KMS-11 (cell line): ENCODE measurements around the gene ADAM17.
A peak's percentile ranks its signal among the peaks of the same experiment; 100 is the strongest.

ENCODE experiments used
- H2AFZ ChIP-seq: fragments of 200-600 bp; sonication (generic); 2 replicates; pipeline ENCODE4 v1.6.1; 2016; ENCODE audit warnings: antibody characterized with exemption, mixed run types, low read depth
- H3K27ac ChIP-seq: fragments of 200-600 bp; sonication (generic); 2 replicates; pipeline ENCODE4 v1.6.1; 2016; ENCODE audit warnings: mild to moderate bottlenecking, mixed run types
- H3K27me3 ChIP-seq: fragments of 200-600 bp; sonication (generic); 2 replicates; pipeline ENCODE4 v1.6.1; 2017; ENCODE audit warnings: mild to moderate bottlenecking, low read depth, mixed run types, moderate library complexity; ENCODE audit not compliant: insufficient read depth
- H3K36me3 ChIP-seq: fragments of 200-600 bp; sonication (generic); 2 replicates; pipeline ENCODE4 v1.6.1; 2017; ENCODE audit warnings: mild to moderate bottlenecking, mixed run types; ENCODE audit not compliant: insufficient read depth
- H3K4me1 ChIP-seq: fragments of 200-600 bp; sonication (generic); 2 replicates; pipeline ENCODE4 v1.6.1; 2016; ENCODE audit warnings: mild to moderate bottlenecking, low read depth, mixed run types; ENCODE audit not compliant: poor library complexity, severe bottlenecking
- H3K4me2 ChIP-seq: fragments of 200-600 bp; sonication (generic); 2 replicates; pipeline ENCODE4 v1.7.0; 2016; ENCODE audit warnings: mild to moderate bottlenecking, mixed run types
- H3K4me3 ChIP-seq: fragments of 200-600 bp; sonication (generic); IDR thresholded peaks from 2 replicates; pipeline ENCODE4 v1.6.1; 2017; ENCODE audit warnings: low read depth, low read length, mixed read lengths; ENCODE audit not compliant: insufficient read depth
- H3K79me2 ChIP-seq: fragments of 200-600 bp; sonication (generic); 2 replicates; pipeline ENCODE4 v1.6.1; 2016; ENCODE audit warnings: low read depth, mixed run types; ENCODE audit not compliant: insufficient read depth
- H3K9ac ChIP-seq: fragments of 200-600 bp; sonication (generic); 2 replicates; pipeline ENCODE4 v1.6.1; 2016; ENCODE audit warnings: mild to moderate bottlenecking, mixed run types
- H4K20me1 ChIP-seq: fragments of 200-600 bp; sonication (generic); 2 replicates; pipeline ENCODE4 v1.6.1; 2016; ENCODE audit warnings: mild to moderate bottlenecking, mixed run types; ENCODE audit not compliant: insufficient read depth
- TF ChIP-seq, protein P1 (sequence below): fragments of 200-600 bp; sonication (generic); conservative IDR thresholded peaks from 2 replicates; pipeline ENCODE4 v1.6.1; 2017; ENCODE audit warnings: low read depth, mild to moderate bottlenecking, antibody characterized with exemption, low read length, moderate library complexity, mixed read lengths

The ADAM17 gene

GRCh38 chr2:9474361-9475057 lies 81.1 kb downstream of the ADAM17 start, which contains the start of gene IAH1:
TSS of gene IAH1 (plus strand) at chr2:9474551. CDS start at chr2:9474567, 16 bp downstream.
- no peaks in the 10 kb centered on the region for H3K36me3 ChIP-seq
- H3K9ac ChIP-seq, result peak within 1 kb of the TSS; percentile 56; the same call in 1 of the 2 replicates
- peaks cover 4% of the 10 kb centered on the region for H3K4me1 ChIP-seq
- no peaks in the 10 kb centered on the region for H3K27me3 ChIP-seq
- TF ChIP-seq, protein P1, sequence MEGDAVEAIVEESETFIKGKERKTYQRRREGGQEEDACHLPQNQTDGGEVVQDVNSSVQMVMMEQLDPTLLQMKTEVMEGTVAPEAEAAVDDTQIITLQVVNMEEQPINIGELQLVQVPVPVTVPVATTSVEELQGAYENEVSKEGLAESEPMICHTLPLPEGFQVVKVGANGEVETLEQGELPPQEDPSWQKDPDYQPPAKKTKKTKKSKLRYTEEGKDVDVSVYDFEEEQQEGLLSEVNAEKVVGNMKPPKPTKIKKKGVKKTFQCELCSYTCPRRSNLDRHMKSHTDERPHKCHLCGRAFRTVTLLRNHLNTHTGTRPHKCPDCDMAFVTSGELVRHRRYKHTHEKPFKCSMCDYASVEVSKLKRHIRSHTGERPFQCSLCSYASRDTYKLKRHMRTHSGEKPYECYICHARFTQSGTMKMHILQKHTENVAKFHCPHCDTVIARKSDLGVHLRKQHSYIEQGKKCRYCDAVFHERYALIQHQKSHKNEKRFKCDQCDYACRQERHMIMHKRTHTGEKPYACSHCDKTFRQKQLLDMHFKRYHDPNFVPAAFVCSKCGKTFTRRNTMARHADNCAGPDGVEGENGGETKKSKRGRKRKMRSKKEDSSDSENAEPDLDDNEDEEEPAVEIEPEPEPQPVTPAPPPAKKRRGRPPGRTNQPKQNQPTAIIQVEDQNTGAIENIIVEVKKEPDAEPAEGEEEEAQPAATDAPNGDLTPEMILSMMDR, result no peak
- no peak within 1 kb of the TSS for H3K4me3 ChIP-seq
- H4K20me1 ChIP-seq, result no peaks in the 10 kb centered on the region
- peak within 1 kb of the TSS; percentile 87 for H2AFZ ChIP-seq
- peak within 1 kb of the TSS; percentile 66 for H3K4me2 ChIP-seq
- H3K27ac ChIP-seq, result no peak within 1 kb of the TSS
- no peaks in the 10 kb centered on the region for H3K79me2 ChIP-seq

DNA sequence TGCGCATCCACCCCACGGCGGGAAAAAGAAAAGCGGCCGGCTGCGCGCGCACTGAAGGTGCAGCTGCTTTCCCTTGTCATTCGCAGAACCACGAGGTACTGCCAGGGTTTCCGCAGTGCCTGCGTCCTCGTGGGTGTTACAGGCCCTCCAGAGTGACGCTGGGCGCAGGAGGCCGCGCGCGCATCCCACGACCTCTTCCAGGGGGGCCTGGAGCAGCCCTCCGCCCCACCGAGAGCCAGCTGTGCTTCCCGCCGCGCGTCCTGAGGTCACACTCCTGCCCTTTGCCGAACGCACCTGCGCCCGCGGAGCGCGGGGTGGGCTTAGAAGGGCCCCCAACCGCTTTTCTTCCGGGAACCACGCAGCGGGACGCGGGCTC lies 81.7 kb downstream of the ADAM17 start:
- no peaks in the 10 kb centered on the region for H3K79me2 ChIP-seq
- H3K27ac ChIP-seq, result no peak overlapping the region
- no peaks in the 10 kb centered on the region for H3K27me3 ChIP-seq
- no peaks in the 10 kb centered on the region for H3K36me3 ChIP-seq
- no peaks in the 10 kb centered on the region for H4K20me1 ChIP-seq
- no peak overlapping the region for H3K4me3 ChIP-seq
- H2AFZ ChIP-seq, result peak overlapping the region; percentile 87
- H3K4me1 ChIP-seq, result peaks cover 4% of the 10 kb centered on the region
- 0 out of 2 replicates have a peak overlapping the region, but pooled peaks have one; percentile 25 for H3K4me2 ChIP-seq
- no peak overlapping the region for H3K9ac ChIP-seq
- TF ChIP-seq, protein P1, result no peak

DNA sequence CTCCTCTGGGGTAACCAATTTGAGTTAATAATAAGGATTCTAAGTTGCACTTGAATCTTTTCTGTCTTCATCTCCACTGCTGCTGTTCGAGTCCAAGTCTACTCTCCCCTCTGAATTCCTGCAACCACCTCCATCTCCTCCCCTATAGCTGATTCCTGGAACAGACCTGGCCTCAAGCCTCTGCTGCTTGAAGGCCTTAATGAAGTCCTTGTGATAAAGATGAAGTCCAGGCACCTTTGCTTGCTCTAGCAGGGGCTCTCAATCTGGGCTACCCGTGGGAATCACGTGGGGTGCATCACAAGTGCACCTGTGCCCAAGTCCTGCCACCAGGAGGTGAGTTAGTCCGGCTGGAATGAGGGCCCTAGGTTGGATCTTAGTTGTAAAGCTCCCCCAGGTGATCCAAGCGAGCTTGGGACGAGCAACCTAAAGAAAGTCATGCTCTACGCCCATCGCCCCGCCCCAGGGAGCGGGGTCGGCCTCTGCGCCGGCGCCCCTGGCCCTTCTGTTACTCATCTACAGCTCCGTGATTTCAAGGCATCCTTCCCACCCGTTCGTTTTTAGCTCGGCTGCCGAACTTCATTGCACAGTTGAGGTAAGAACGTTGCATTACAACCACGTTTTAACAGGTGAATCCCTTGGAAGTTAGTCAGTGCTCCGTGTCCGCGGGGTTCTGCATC lies 82.2 kb downstream of the ADAM17 start:
- H3K27ac ChIP-seq, result no peak overlapping the region
- H2AFZ ChIP-seq, result no peak overlapping the region
- H4K20me1 ChIP-seq, result no peaks in the 10 kb centered on the region
- H3K9ac ChIP-seq, result no peak overlapping the region
- no peaks in the 10 kb centered on the region for H3K36me3 ChIP-seq
- TF ChIP-seq, protein P1, result no peak
- H3K79me2 ChIP-seq, result no peaks in the 10 kb centered on the region
- H3K27me3 ChIP-seq, result no peaks in the 10 kb centered on the region
- no peak overlapping the region for H3K4me3 ChIP-seq
- H3K4me2 ChIP-seq, result no peak overlapping the region
- peaks cover 4% of the 10 kb centered on the region for H3K4me1 ChIP-seq

- TF ChIP-seq, protein P1, result no peak
- Histone ChIP-seq H3K4me3 (no peak overlapping the region), H3K4me1 (peaks cover 4% of the 10 kb centered on the region), H3K27ac (no peak overlapping the region), H3K36me3 (no peaks in the 10 kb centered on the region), H3K4me2 (no peak overlapping the region), H3K79me2 (no peaks in the 10 kb centered on the region), H3K9ac (no peak overlapping the region), H2AFZ (no peak overlapping the region), H3K27me3 (no peaks in the 10 kb centered on the region), H4K20me1 (no peaks in the 10 kb centered on the region)
Observed at GRCh38 chr2:9472511-9472910, 83.1 kb downstream of the ADAM17 start.
